HepG2 (cell line): ENCODE measurements around the gene ZFHX3. TPM values are rescaled to one million over a fixed set of nuclear protein-coding genes. Genes with fewer than 3 reads are reported as not detected.

Experiments
- ATAC-seq: fragments of 200-7000 bp; cut with Tn5 transposase; 3 replicates; pipeline ENCODE4 v1.9.1; 2020; ENCODE audit warnings: mild to moderate bottlenecking, moderate library complexity
- BruUV-seq: library from RNA; stranded (reverse); fragments of 400-500 nt; replicated peaks from 2 replicates; lab custom pipeline; 2021; lab: Mats Ljungman, UMichigan
- CTCF ChIA-PET: fragments of 300-600 bp; formaldehyde crosslinking; extraction: SDS; loops from one replicate; lab custom pipeline; 2021; ENCODE audit warnings: low total read pairs, inconsistent platforms, low intra/inter-chr PET ratio; lab: Yijun Ruan, JAX
- POLR2A ChIA-PET: fragments of 350-600 bp; sonication (Branson Sonifier 250); formaldehyde crosslinking; loops from one replicate; lab custom pipeline; 2020; ENCODE audit warnings: antibody characterized with exemption, inconsistent platforms; lab: Yijun Ruan, JAX
- DNase-seq: peaks from one replicate; pipeline ENCODE4 v3.0.0-alpha.2; 2015; ENCODE audit warnings: low spot score
- FAIRE-seq: peaks from 3 replicates; lab custom pipeline; 2011; peaks lifted over from hg19 to GRCh38; lab: Jason Lieb, UNC
- H2AFZ ChIP-seq: one replicate; pipeline ENCODE4 v1.6.1; 2011; ENCODE audit warnings: low read length, inconsistent platforms
- H3K27ac ChIP-seq: fragments of 300-600 bp; 3 replicates; pipeline ENCODE4 v1.8.0; 2011; ENCODE audit warnings: mixed run types, mild to moderate bottlenecking, mixed read lengths, low read length, inconsistent platforms; ENCODE audit not compliant: insufficient read depth; ENCODE audit errors: extremely low read length
- H3K27me3 ChIP-seq, 2 experiments: fragments of 200-600 bp in 1 of 2; 2 replicates in 1 of 2; 3 replicates in 1 of 2; pipeline versions ENCODE4 v1.6.0 to v1.8.0; 2011; ENCODE audit warnings: low read length in 2 of 2, mild to moderate bottlenecking in 2 of 2, moderate library complexity in 2 of 2, inconsistent platforms in 1 of 2; ENCODE audit not compliant: insufficient read depth in 2 of 2, control insufficient read depth in 1 of 2
- H3K36me3 ChIP-seq, 2 experiments: fragments of 200-600 bp in 1 of 2; replicated peaks in 1 of 2; 2 replicates in 1 of 2; 3 replicates in 1 of 2; pipeline versions ENCODE4 v1.5.1 to v1.8.0; 2011; ENCODE audit warnings: low read length in 2 of 2, inconsistent platforms in 1 of 2; ENCODE audit not compliant: insufficient read depth in 2 of 2, control insufficient read depth in 1 of 2
- H3K4me1 ChIP-seq: 2 replicates; pipeline ENCODE4 v1.5.1; 2012; ENCODE audit warnings: low read length, inconsistent platforms; ENCODE audit not compliant: insufficient read depth
- H3K4me2 ChIP-seq: 2 replicates; pipeline ENCODE4 v1.6.0; 2011; ENCODE audit warnings: low read depth, low read length, inconsistent platforms
- H3K4me3 ChIP-seq, 3 experiments: fragments of 200-600 bp in 1 of 3; sonication (generic), shearing (Covaris generic) in 1 of 3; replicated peaks in 1 of 3; 2 replicates each; pipeline ENCODE4 v1.5.1; 2011 to 2016; ENCODE audit warnings: low read length in 3 of 3, inconsistent platforms in 2 of 3, low read depth in 2 of 3, mild to moderate bottlenecking in 2 of 3, control low read depth in 1 of 3, mixed read lengths in 1 of 3; ENCODE audit not compliant: insufficient read depth in 1 of 3
- H3K79me2 ChIP-seq: one replicate; pipeline ENCODE4 v1.6.1; 2011; ENCODE audit warnings: low read length, inconsistent platforms; ENCODE audit not compliant: insufficient read depth
- H3K9ac ChIP-seq: 2 replicates; pipeline ENCODE4 v1.6.0; 2011; ENCODE audit warnings: mild to moderate bottlenecking, low read depth, low read length, inconsistent platforms; ENCODE audit not compliant: insufficient read depth
- H3K9me3 ChIP-seq: 2 replicates; pipeline ENCODE4 v1.5.1; 2012; ENCODE audit warnings: mild to moderate bottlenecking, low read length
- H4K20me1 ChIP-seq: 2 replicates; pipeline ENCODE4 v1.6.0; 2011; ENCODE audit warnings: inconsistent platforms, mild to moderate bottlenecking, low read length, moderate library complexity; ENCODE audit not compliant: insufficient read depth
- EEA1 ChIP-seq: sonication (generic); formaldehyde crosslinking; IDR thresholded peaks from 2 replicates; pipeline ENCODE4 v1.5.1; 2020; ENCODE audit warnings: mild to moderate bottlenecking, missing genetic modification reagents, borderline replicate concordance
- KDM6A ChIP-seq: IDR thresholded peaks from 2 replicates; pipeline ENCODE4 v1.6.1; 2016; ENCODE audit warnings: low read depth
- NFYC ChIP-seq: IDR thresholded peaks from 2 replicates; pipeline ENCODE4 v1.6.1; 2016; ENCODE audit warnings: missing genetic modification reagents, missing compliant biosample characterization
- PAX8 ChIP-seq: sonication (generic); formaldehyde crosslinking; IDR thresholded peaks from 2 replicates; pipeline ENCODE4 v1.8.0; 2022; ENCODE audit warnings: mild to moderate bottlenecking, missing genetic modification reagents, borderline replicate concordance
- PBX2 ChIP-seq: IDR thresholded peaks from 2 replicates; pipeline ENCODE4 v1.6.1; 2016; ENCODE audit warnings: control low read depth
- RBM22 ChIP-seq: fragments of 200-400 bp; formaldehyde crosslinking; optimal IDR thresholded peaks from 2 replicates; pipeline ENCODE3; 2017; ENCODE audit warnings: mild to moderate bottlenecking, low read length, moderate library complexity
- RFX1 ChIP-seq: fragments of 450-650 bp; IDR thresholded peaks from 2 replicates; pipeline ENCODE4 v1.6.1; 2017
- SSRP1 ChIP-seq: IDR thresholded peaks from 2 replicates; pipeline ENCODE4 v1.6.1; 2016; ENCODE audit warnings: control low read depth
- ZFP82 ChIP-seq: sonication (generic); formaldehyde crosslinking; IDR thresholded peaks from 2 replicates; pipeline ENCODE4 v1.5.1; 2020; ENCODE audit warnings: mild to moderate bottlenecking, missing genetic modification reagents, borderline replicate concordance
- ZNF33B ChIP-seq: sonication (generic); formaldehyde crosslinking; IDR thresholded peaks from 2 replicates; pipeline ENCODE4 v1.5.1; 2020; ENCODE audit warnings: mild to moderate bottlenecking, missing genetic modification reagents
- ZNF550 ChIP-seq: sonication (generic); formaldehyde crosslinking; IDR thresholded peaks from 2 replicates; pipeline ENCODE4 v1.4.0; 2020; ENCODE audit warnings: mild to moderate bottlenecking, missing genetic modification reagents, borderline replicate concordance
- ZNF629 ChIP-seq: sonication (generic); formaldehyde crosslinking; conservative IDR thresholded peaks from 2 replicates; pipeline ENCODE4 v1.5.0; 2020; ENCODE audit warnings: missing genetic modification reagents
- WGBS: methylation state at CpG from one replicate; pipeline ENCODE4 v1.1.6; 2017; ENCODE audit warnings: low lambda C conversion rate; 5-methylcytosine and 5-hydroxymethylcytosine counted together
- in situ Hi-C: cut with HindIII; loops from 2 replicates; pipeline ENCODE4 v1.10.0; 2017; ENCODE audit warnings: low pct_unique_long_range_greater_than_20kb; ENCODE audit not compliant: extremely low pct_ligation_motif_present
- intact Hi-C: fragments of 100-400 bp; cut with micrococcal nuclease; formaldehyde crosslinking; loops from one replicate; pipeline ENCODE4 v1.10.0; 2022; ENCODE audit not compliant: unreplicated experiment
- polyA plus RNA-seq, 8 experiments: library from polyadenylated mRNA; depleted of rRNA in 3 of 8; stranded (reverse) in 7 of 8; unstranded in 1 of 8; fragments of >200 nt; fragmentation: Illumina TruSeq in 4 of 8; extraction: Trizol in 4 of 8; gene quantifications; 2 replicates each; pipeline versions ENCODE4 v1.2.1 to v1.2.3, GENCODE V29; 2011 to 2016; ENCODE audit warnings: low read depth in 4 of 8, missing spikeins in 1 of 8, mixed read lengths in 1 of 8; ENCODE audit not compliant: insufficient read depth in 1 of 8
- total RNA-seq, 5 experiments: library from RNA; depleted of rRNA; stranded (reverse); fragments of >200 nt; fragmentation: Illumina TruSeq; extraction: Trizol; gene quantifications; 2 replicates each; pipeline ENCODE4 v1.2.3, GENCODE V29; 2016; ENCODE audit warnings: low read depth in 1 of 5
- TF ChIP-seq, protein P1 (sequence below): sonication (generic); formaldehyde crosslinking; IDR thresholded peaks from 2 replicates; pipeline ENCODE4 v1.8.0; 2022; ENCODE audit warnings: missing genetic modification reagents, mild to moderate bottlenecking, inconsistent platforms, borderline replicate concordance

Gene ZFHX3
- total and polyA plus RNA-seq, 2 of the 13 experiments (the other 11 are each of a cell fraction or from before 2014, with no cell fraction given), result 5.0 to 6.0 TPM

- BruUV-seq, result TSS peak; percentile 7
These were observed 115.1 kb downstream of the ZFHX3 start for GRCh38 chr16:72932677-72933335.

DNA sequence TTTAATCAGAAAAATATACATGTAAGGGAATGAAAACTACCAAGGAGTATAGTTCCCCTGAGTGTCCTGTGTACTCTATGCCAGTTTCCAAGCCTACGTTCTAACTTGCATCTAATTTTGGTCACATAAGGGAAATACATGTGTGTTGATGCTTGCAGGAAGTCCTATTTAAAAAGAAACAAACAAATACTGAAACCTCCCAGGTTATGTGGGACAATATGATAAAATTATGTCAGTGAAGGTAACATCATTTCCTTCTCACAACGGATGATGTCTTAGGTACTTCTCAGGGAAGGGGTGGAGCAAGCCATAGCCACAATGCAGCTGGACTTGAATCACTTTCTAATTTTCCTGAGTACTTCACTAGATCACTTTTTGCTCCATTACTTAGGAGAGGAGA is 115.9 kb downstream of the ZFHX3 start:
- peak overlapping the region; percentile 33; the same call in 1 of the 2 replicates for H3K4me2 ChIP-seq
- POLR2A ChIA-PET, result interaction anchor here (1.4 to 1.9 kb wide), 2 partner anchors 55 to 115 kb away, joined by 3 to 10 read pairs; no protein-coding TSS in a partner anchor

More at GRCh38 chr16:72932677-72933335, 115.1 kb downstream of the ZFHX3 start:
- Histone ChIP-seq H3K9ac (no peak overlapping the region), H3K27me3 (no peaks in the 10 kb centered on the region), H3K4me1 (peaks cover 93% of the 10 kb centered on the region), H3K36me3 (peaks cover 2 to 3% of the 10 kb centered on the region in 2 experiments; a peak in 3 of 5 replicates), H4K20me1 (peaks cover 3% of the 10 kb centered on the region; the same call in 1 of the 2 replicates), H3K79me2 (peaks cover 74% of the 10 kb centered on the region), H3K4me2 (no peak overlapping the region)
- ChIA-PET POLR2A (interaction anchor here (1.9 kb wide), 1 partner anchor 56 kb away, joined by 10 read pairs; no protein-coding TSS in a partner anchor), CTCF (no interaction called here)
- in situ Hi-C loops (no loop called here), intact Hi-C loops (no loop called here)
- DNase-seq, result no peak
- 98% methylated on average over 11 of the region's 11 CpGs for WGBS
- no peak for FAIRE-seq
- TF ChIP-seq EEA1 (no peak), KDM6A (CRISPR knock-in tag) (no peak), ZNF629 (CRISPR knock-in tag) (peak; percentile 80), PBX2 (no peak), PAX8 (CRISPR knock-in tag) (no peak), RBM22 (peak; percentile 55), RFX1 (no peak)
- TF ChIP-seq, all 625 proteins: peak for 2
- no peak overlapping the region for H2AFZ ChIP-seq
- no peak overlapping the region for H3K4me3 ChIP-seq
- no peak for ATAC-seq
- peak overlapping the region; percentile 76 for H3K27ac ChIP-seq
- H3K9me3 ChIP-seq, result no peaks in the 10 kb centered on the region

More for the DNA sequence above, 115.9 kb downstream of the ZFHX3 start:
- Histone ChIP-seq H3K9ac (peak overlapping the region; percentile 65), H3K27ac (peak overlapping the region; percentile 76), H3K27me3 (no peaks in the 10 kb centered on the region), H2AFZ (no peak overlapping the region), H3K4me3 (no peak overlapping the region), H4K20me1 (peaks cover 3% of the 10 kb centered on the region; the same call in 1 of the 2 replicates), H3K79me2 (peaks cover 74% of the 10 kb centered on the region), H3K9me3 (no peaks in the 10 kb centered on the region), H3K36me3 (peaks cover 0 to 2% of the 10 kb centered on the region in 2 experiments; a peak in 2 of 5 replicates), H3K4me1 (peaks cover 93% of the 10 kb centered on the region)
- no peak for DNase-seq
- no TSS peak for BruUV-seq
- in situ Hi-C loops (no loop called here), intact Hi-C loops (no loop called here)
- no peak for FAIRE-seq
- TF ChIP-seq ZFP82 (CRISPR knock-in tag), result no peak
- TF ChIP-seq, protein P1, sequence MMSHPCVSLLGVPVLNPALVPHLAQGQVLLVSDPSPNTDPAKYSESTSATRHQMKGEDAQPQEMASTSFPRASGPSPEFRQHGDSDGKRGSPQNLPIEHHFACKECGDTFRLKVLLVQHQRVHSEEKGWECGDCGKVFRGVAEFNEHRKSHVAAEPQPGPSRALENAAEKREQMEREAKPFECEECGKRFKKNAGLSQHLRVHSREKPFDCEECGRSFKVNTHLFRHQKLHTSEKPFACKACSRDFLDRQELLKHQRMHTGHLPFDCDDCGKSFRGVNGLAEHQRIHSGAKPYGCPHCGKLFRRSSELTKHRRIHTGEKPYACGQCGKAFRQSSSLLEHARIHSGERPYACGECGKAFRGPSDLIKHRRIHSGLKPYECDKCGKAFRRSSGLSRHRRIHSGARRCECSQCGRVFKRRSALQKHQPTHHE, result no peak
- TF ChIP-seq ZNF33B, result no peak
- TF ChIP-seq ZNF550, result no peak
- TF ChIP-seq SSRP1 (CRISPR knock-in tag), result 0 out of 2 replicates have a peak, but pooled peaks have one; percentile 14
- TF ChIP-seq NFYC (CRISPR knock-in tag), result no peak
- CTCF ChIA-PET, result no interaction called here
- no peak for ATAC-seq
- 79% methylated on average over 2 of the region's 2 CpGs for WGBS
